T-helper 1 cell treated with Interleukin-12 subunit alpha and Interleukin-12 subunit beta and Interleukin-4 antibody, amounts not matched to agents 30 μg/mL and 1 μg/mL, for 36 hours (primary cell): ENCODE results near the gene SHISA7.
A peak's percentile ranks its signal among the peaks of the same experiment; 100 is the strongest.

Experiments
- H3K27ac Mint-ChIP-seq: one replicate; pipeline ENCODE4 v1.8.0; 2021; ENCODE audit warnings: mild to moderate bottlenecking, mixed read lengths
- H3K27me3 Mint-ChIP-seq: one replicate; pipeline ENCODE4 v1.8.0; 2021; ENCODE audit warnings: low read depth, mixed read lengths
- H3K36me3 Mint-ChIP-seq: one replicate; pipeline ENCODE4 v1.8.0; 2021; ENCODE audit warnings: low read depth, mixed read lengths
- H3K4me1 Mint-ChIP-seq: one replicate; pipeline ENCODE4 v1.8.0; 2021; ENCODE audit warnings: low read depth, mixed read lengths
- H3K4me3 Mint-ChIP-seq: one replicate; pipeline ENCODE4 v1.8.0; 2021; ENCODE audit warnings: mild to moderate bottlenecking, moderate library complexity, mixed read lengths
- H3K9me3 Mint-ChIP-seq: one replicate; pipeline ENCODE4 v1.8.0; 2021; ENCODE audit warnings: mixed read lengths

The SHISA7 gene

DNA sequence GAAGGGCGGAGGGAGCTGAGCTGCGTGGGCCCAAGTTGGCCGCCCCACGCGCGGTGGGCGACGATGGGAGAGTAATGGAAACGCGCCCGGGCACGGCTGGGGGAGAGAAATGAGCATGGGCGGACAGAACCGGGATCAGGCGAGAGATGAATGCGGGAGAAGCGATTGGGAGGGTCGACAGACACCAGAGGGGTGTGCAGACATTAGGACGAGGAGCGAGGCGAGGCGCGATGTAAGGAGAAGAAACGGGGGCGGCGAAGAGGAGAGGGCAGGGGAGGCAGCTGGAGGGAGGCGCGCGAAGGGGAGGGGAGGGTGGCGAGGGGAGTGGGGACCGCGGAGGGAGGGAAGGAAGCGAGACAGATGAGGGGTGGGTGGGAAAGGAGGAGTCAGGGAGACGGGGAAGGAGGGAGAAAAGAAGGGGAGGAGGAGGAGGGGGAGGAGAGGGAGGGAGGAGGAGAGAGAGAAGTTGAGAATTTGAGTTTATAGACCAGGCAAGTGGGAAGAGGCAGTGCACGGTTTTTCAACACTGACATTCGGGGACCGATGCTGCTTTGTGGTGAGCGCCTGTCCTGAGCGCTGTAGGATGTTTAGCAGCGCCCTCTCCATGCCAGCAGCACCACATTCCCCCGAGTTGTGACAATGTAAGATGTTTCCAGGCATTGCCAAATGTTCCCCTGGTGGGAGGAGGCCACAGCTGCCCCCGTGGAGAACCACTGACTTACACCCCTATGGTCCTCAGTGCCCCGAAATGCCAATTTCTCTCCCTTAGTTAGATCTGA lies at the start of gene SHISA7:
Gene SHISA7 (minus strand): TSS at position 256 of the 779 bp plus-strand sequence. CDS start 437 bp downstream, outside the sequence.
- H3K36me3 Mint-ChIP-seq = no peaks in the 10 kb centered on the region
- H3K4me1 Mint-ChIP-seq = peaks cover 11% of the 10 kb centered on the region
- no peak within 1 kb of the TSS for H3K4me3 Mint-ChIP-seq
- no peaks in the 10 kb centered on the region for H3K9me3 Mint-ChIP-seq
- peaks cover 61% of the 10 kb centered on the region for H3K27me3 Mint-ChIP-seq
- H3K27ac Mint-ChIP-seq = no peak within 1 kb of the TSS

DNA sequence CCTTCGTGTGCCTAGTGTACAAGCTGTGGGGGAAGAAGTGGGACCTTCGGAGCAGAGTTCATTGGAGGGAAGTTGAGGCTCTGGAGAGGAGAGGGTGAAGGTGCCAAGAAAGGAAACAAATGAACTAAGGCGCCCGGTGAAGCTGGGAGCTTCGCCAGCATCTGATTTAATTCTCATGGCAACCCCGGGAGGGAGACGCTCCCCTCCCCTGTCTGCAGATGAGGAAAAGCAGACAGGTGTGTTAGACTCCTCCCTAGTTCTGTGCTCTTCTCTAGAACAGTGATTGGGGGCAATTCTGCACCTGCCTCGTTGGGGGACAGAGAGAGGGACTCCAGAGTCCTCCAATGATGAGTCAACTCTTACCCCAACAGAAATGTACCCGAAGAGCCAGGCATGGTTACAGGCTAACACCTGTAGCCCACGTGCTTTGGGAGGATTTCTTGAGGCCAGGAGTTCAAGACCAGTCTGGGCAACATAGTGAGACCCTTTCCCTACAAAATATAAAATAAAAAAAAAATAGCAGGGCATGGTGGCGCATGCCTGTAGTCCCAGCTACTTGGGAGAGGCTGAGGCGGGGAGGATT lies 49.4 kb upstream of the SHISA7 start:
- Mint-ChIP-seq H3K4me1 (no peaks in the 10 kb centered on the region), H3K36me3 (no peaks in the 10 kb centered on the region), H3K9me3 (no peaks in the 10 kb centered on the region), H3K27ac (no peak overlapping the region), H3K4me3 (no peak overlapping the region), H3K27me3 (no peaks in the 10 kb centered on the region)

DNA sequence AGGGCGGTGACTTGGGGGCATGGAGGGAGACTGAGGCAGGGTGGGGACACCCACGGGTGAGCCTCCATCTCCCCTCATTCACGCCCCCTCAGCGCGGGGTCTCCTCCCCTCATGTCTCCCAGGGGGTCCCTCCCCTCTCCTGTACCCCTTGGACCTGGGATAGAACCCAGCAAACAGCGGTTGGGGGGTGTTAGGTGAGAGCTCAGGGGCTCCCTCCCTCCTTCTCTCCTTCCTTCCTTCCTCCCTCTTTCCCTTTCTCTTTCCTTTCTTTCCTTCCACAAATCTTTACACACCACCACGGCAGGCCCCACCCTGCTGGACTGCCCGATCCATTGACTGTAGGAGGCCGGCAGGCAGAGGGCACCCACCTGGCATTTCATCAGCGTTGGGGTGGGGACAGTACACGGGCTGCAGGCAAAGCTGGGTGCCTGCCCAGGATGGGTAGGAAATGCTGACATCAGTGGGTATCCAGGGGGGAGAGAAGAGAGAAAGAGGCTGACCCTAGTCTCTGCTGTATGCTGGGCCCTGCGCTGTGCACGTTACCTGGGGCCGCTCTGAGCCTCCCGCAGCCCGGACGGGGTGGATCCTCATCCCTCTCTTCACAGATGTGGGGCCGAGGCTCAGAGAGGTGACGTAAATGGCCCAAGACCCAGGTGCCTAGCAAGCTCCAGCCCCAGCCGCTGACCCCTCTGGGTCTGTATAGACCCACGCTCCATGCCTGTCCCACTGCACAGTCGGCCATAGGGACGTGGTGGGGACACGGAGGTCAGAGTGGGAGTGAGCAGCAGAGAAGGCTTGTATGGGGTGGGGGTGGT lies 48.7 kb upstream of the SHISA7 start:
- no peak overlapping the region for H3K27ac Mint-ChIP-seq
- H3K27me3 Mint-ChIP-seq = no peaks in the 10 kb centered on the region
- H3K4me1 Mint-ChIP-seq = no peaks in the 10 kb centered on the region
- no peak overlapping the region for H3K4me3 Mint-ChIP-seq
- H3K9me3 Mint-ChIP-seq = no peaks in the 10 kb centered on the region
- no peaks in the 10 kb centered on the region for H3K36me3 Mint-ChIP-seq

DNA sequence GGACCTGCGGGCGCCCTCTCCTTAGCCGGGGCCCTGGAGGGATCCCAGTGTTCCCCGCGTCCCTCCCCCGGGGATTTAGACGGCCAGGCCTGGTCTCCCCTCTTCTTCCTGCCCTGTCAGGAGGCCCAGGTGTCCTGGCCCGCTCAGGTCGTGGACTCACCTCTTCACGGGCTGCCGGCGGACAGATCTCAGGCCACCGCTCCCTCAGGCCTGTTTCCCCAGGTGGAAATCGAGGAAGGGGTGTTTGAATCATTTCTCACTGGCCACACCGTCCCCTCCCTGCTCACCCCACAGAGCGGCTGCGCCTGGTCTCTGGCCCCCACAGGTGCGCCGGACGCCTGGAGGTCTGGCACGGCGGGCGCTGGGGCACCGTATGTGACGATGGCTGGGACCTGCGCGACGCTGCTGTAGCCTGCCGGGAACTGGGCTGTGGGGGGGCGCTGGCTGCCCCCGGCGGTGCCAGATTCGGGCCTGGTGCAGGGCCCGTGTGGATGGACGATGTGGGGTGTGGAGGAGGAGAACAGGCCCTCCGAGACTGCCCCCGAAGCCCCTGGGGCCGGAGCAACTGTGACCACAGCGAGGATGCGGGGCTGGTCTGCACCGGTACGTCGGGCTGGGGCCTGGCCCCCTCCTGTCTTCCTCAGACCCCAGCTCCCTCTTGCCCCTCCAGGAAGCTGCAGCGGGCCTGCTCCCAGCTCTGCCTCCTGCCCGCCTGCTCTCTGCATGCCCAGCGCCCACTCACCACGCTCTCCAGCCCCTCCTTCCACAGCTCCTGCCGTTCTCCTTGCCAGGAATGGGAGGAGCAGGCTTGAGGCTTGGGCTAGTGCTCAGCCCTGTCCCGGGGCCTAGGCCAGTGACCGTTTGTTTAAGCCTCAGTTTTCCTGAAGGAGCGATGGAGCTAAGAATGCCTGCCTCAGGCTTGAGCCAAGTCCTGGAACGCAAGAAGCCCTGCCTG lies 47.7 kb upstream of the SHISA7 start:
- Mint-ChIP-seq H3K4me3 (no peak overlapping the region), H3K9me3 (no peaks in the 10 kb centered on the region), H3K36me3 (no peaks in the 10 kb centered on the region), H3K4me1 (no peaks in the 10 kb centered on the region), H3K27ac (no peak overlapping the region), H3K27me3 (no peaks in the 10 kb centered on the region)

DNA sequence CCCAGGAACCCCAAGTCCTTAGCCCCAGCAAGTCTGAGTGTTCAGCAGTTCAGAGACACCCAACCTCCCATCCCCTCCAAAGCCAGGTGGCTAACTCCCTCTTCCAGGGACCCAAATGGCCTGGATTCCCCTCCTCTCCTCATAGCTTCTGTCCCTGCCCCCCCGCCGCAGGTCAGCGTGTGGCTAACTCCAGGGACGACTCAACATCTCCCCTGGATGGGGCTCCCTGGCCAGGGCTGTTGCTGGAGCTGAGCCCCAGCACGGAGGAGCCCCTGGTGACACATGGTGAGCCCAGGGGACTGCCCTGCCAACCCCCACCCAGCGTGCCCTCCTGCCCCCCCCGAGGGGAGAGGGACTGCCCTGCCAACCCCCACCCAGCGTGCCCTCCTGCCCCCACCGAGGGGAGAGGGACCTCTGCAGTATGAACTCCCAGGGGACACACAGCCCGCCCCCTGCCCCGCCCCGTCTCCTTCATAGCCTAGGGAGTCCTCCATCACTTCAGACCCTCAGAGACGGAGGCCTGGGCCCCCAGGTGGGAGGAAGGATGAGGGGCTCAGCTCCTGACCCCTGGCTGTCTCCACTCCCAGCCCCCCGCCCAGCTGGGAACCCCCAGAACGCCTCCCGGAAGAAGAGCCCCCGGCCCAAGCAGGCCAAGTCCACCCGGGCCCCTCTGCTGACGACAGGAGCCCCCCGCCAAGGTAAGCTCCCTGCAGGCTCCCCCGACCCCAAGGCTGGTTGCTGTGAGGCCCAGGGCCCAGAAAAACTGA lies 46.8 kb upstream of the SHISA7 start:
- Mint-ChIP-seq H3K9me3 (no peaks in the 10 kb centered on the region), H3K4me1 (no peaks in the 10 kb centered on the region), H3K36me3 (no peaks in the 10 kb centered on the region), H3K4me3 (no peak overlapping the region), H3K27me3 (no peaks in the 10 kb centered on the region), H3K27ac (no peak overlapping the region)

DNA sequence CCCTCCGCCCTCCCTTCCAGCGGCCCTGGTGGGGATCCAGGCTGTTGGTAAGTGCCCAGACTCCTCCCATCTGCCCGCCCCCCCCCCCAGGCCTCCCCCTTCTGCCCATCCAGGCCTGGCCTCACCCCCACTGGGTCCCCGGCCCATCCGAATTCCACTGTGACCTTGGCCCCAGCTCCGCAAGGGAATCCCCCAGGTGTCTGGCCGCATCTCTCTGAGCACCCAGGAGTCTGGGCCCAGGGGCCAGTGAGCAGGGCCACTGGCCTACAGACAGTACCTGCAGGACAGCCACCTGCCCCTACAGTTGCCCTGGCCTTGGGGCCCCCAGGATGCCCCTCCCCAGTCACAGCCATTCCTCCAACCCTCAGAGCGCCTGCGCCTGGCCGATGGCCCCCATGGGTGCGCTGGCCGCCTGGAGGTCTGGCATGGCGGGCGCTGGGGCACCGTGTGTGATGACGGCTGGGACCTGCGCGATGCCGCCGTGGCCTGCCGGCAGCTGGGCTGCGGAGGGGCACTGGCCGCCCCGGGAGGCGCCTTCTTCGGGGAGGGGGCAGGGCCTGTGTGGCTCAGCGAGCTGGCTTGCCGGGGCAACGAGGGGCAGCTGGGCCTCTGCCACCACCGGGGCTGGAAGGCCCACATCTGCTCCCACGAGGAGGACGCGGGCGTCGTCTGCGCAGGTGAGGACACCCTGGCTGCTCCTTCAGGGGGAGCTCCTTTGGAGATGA lies 46.0 kb upstream of the SHISA7 start:
- Mint-ChIP-seq H3K9me3 (no peaks in the 10 kb centered on the region), H3K36me3 (no peaks in the 10 kb centered on the region), H3K27ac (no peak overlapping the region), H3K4me3 (no peak overlapping the region), H3K4me1 (no peaks in the 10 kb centered on the region), H3K27me3 (no peaks in the 10 kb centered on the region)

DNA sequence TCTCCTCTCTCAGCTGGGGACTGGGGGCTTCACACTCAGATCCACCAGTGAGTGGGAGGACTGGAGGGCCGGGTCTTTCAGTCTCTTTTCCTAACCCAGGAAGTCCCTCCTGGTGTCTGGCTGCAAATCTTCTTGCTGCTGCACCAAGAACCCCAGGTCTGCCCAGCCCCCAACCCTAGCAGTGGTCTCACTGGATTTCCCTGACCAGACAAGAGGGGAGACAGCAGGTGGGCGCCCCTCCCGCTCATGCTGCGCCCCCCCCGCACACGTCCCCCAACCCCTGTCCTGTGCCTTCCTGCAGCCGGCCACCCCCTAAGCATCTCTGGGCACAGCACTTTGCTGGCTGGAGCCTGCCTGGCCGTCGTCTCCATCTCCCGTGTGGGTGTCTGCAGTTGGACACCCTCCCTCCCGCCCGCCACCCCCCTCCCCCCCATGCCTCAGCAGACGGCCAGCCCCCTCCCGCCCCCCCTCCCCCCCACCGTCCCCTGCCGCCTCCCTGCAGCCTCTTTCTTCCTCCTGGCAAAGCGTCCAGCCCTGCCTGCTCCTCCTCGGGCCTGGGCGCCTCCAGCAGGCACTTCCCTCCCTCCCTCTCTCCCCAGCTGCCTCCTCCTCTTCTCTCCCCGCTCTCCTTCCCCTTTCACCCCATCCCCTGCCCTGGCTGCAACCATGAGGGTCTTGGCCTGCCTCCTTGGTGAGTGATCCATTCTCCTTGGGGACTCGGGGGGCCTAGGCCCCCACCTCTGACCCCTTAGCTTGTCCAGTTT lies 45.0 kb upstream of the SHISA7 start, which contains the start of gene SSC5D:
Gene SSC5D (plus strand): TSS at position 513 of the 764 bp plus-strand sequence. CDS start 154 bp downstream, at position 667.
- Mint-ChIP-seq H3K9me3 (no peaks in the 10 kb centered on the region), H3K27ac (peak within 1 kb of the TSS; percentile 15), H3K36me3 (no peaks in the 10 kb centered on the region), H3K4me1 (no peaks in the 10 kb centered on the region), H3K4me3 (peak within 1 kb of the TSS; percentile 28), H3K27me3 (no peaks in the 10 kb centered on the region)

DNA sequence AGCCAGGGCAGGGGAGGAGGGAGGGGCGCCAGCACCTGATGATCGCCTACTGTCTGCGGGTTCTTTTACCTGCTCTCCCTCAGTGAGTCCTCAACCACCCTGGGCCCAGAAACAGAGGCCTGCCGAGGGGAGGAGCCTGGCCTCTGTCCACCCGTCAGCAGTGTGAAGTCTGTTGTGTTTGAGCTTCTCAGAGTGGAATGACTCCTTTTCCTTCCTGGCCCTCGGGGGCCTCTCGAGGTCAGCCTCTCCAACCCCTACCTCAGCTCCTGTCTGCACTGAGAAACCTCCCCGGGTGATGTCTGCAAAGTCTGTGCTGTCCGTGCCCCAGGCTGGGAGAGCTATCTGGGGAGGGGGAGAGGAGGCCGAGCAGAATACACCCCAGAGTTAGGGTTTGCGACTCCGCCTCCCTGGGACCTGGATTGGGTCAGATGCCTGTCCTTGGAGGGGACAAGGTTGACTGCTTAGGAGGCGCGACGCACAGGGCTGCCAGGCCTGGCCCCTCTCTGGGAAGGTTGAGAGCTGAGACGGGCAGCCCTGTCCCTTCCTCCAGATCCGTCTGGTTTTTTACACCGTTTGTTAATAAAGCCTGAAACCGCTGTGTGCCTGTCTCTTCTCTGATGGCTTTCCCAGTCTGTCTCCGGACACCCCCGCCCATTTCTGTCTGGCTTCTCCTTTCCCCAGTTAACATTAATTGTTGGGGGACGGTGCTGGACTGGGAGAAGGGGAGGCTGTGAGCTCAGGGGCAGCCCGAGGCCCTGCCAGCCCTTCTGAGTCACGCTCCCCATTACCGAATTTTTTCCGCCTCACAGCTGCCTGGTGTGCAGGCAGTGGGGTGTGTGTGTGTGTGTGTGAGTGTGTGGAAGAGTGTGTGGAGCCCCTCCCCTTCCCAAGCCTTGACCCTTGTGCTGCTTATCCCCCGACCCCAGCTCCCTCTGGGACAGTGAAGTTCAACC lies 44.1 kb upstream of the SHISA7 start:
- Mint-ChIP-seq H3K4me3 (peak overlapping the region; percentile 28), H3K4me1 (no peaks in the 10 kb centered on the region), H3K27me3 (no peaks in the 10 kb centered on the region), H3K36me3 (no peaks in the 10 kb centered on the region), H3K9me3 (no peaks in the 10 kb centered on the region), H3K27ac (peak overlapping the region; percentile 15)

DNA sequence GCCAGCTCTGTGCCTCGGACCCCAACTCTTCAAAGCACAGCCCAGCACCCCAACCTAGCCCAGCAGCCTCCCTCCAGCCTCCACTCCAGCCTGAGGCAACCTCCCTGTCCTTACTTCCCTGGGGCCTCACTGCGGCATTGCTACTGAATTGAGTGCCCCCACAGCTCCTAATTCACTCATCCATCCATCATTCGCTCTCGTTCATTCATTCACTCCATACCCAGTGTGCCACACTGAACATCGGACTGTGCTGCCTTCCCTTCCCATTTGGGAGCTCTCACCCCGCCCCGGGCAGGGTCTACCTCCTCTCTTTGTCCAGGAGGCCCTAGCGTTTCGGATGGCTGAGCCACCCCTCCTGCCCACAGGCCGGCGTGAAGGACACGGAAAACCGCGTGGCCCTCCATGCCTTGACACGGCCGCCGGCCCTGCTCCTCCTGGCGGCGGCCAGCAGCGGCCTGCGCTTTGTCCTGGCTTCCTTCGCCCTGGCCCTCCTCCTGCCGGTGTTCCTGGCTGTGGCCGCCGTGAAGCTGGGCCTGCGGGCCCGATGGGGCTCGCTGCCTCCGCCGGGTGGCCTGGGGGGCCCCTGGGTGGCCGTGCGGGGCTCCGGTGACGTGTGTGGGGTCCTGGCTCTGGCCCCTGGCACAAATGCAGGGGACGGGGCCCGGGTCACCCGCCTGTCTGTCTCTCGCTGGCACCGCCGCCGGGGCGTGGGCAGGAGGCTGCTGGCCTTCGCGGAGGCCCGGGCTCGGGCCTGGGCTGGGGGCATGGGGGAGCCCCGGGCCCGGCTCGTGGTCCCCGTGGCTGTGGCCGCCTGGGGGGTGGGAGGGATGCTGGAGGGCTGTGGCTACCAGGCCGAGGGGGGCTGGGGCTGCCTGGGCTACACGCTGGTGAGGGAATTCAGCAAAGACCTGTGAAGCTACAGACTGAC lies 43.2 kb upstream of the SHISA7 start:
- Mint-ChIP-seq H3K36me3 (no peaks in the 10 kb centered on the region), H3K9me3 (no peaks in the 10 kb centered on the region), H3K4me3 (peak overlapping the region; percentile 73), H3K27me3 (no peaks in the 10 kb centered on the region), H3K4me1 (no peaks in the 10 kb centered on the region), H3K27ac (peak overlapping the region; percentile 28)

DNA sequence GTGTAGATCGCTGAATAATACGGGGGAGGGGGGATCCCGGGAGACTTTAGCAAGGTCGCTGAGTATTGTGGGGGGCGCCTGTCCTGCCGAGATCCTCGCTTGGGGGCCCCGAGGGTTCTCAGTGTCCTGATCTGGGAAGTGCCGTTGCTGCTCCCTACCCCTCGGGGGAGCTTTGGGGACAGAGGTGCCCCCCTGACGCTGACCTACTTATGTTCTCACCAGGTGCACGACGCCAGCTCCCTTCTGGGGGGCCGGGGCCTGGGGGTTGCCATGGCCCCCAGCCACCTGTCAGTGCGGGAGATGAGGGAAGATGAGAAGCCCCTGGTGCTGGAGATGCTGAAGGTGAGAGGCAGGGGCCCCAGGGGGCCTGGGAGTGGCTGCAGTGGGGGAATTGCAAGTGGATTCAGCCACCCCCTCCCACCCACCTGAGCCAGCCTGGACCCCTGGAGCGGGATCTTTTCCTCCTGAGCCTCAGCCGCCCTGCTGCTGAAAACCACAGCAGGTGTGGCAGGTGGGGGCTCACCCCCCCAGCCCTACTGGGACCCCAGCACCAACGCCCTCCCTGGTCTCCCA lies 42.4 kb upstream of the SHISA7 start:
- H3K9me3 Mint-ChIP-seq = no peaks in the 10 kb centered on the region
- no peaks in the 10 kb centered on the region for H3K27me3 Mint-ChIP-seq
- peak overlapping the region; percentile 28 for H3K27ac Mint-ChIP-seq
- no peaks in the 10 kb centered on the region for H3K36me3 Mint-ChIP-seq
- H3K4me1 Mint-ChIP-seq = no peaks in the 10 kb centered on the region
- peak overlapping the region; percentile 78 for H3K4me3 Mint-ChIP-seq
